Lung (tissue), 12 donors: Measurements from ENCODE around the gene PPT2. TPM values are rescaled to one million over a fixed set of nuclear protein-coding genes. Genes with fewer than 3 reads are reported as not detected.

Experiments
- ATAC-seq: fragments of 200-7000 bp; cut with Tn5 transposase; one replicate; pipeline ENCODE4 v1.9.1; 2020; ENCODE audit warnings: moderate number of reproducible peaks; ENCODE audit not compliant: insufficient read depth, low FRiP score
- DNase-seq, 3 donors: peaks; one replicate each; pipeline ENCODE4 v3.0.0-alpha.2; 2013 to 2017
- H3K27ac ChIP-seq, 2 donors: one replicate each; pipeline ENCODE4 v1.5.1; 2013; ENCODE audit warnings: mild to moderate bottlenecking in 2 of 2, moderate library complexity in 2 of 2, control low read depth in 1 of 2, inconsistent platforms in 1 of 2, low read depth in 1 of 2, low read length in 1 of 2
- H3K27me3 ChIP-seq, 3 donors: one replicate each; pipeline ENCODE4 v1.5.1; 2013; ENCODE audit warnings: low read length in 2 of 3; ENCODE audit not compliant: control insufficient read depth in 3 of 3, insufficient read depth in 3 of 3
- H3K36me3 ChIP-seq, 4 donors: one replicate each; pipeline ENCODE4 v1.5.1; 2013; ENCODE audit warnings: low read length in 4 of 4, mild to moderate bottlenecking in 1 of 4, moderate library complexity in 1 of 4; ENCODE audit not compliant: control insufficient read depth in 4 of 4, insufficient read depth in 4 of 4
- H3K4me1 ChIP-seq, 5 donors: one replicate each; pipeline ENCODE4 v1.5.1; 2013; ENCODE audit warnings: low read length in 5 of 5, mild to moderate bottlenecking in 2 of 5, moderate library complexity in 1 of 5; ENCODE audit not compliant: control insufficient read depth in 5 of 5, insufficient read depth in 5 of 5
- H3K4me3 ChIP-seq: one replicate; pipeline ENCODE4 v1.5.1; 2013; ENCODE audit warnings: mild to moderate bottlenecking, control low read depth, moderate library complexity
- H3K9ac ChIP-seq, 2 donors: one replicate each; pipeline ENCODE4 v1.5.1; 2013; ENCODE audit warnings: low read length in 2 of 2, control low read depth in 1 of 2; ENCODE audit not compliant: insufficient read depth in 1 of 2
- H3K9me3 ChIP-seq, 4 donors: one replicate each; pipeline ENCODE4 v1.5.1; 2013; ENCODE audit warnings: low read length in 3 of 4, mild to moderate bottlenecking in 1 of 4, moderate library complexity in 1 of 4; ENCODE audit not compliant: control insufficient read depth in 4 of 4, insufficient read depth in 3 of 4
- CTCF ChIP-seq: IDR thresholded peaks from 2 replicates; pipeline ENCODE4 v1.5.1; 2012; ENCODE audit warnings: mild to moderate bottlenecking; ENCODE audit errors: control extremely low read depth, extremely low read depth
- WGBS, 2 donors: extraction: QIAGEN DNeasy Blood & Tissue Kit; methylation state at CpG; one replicate each; pipeline ENCODE4 v1.1.7; 2013; 5-methylcytosine and 5-hydroxymethylcytosine counted together
- polyA plus RNA-seq, 2 donors: library from polyadenylated mRNA; stranded (reverse); fragments of 200-250 nt; gene quantifications; one replicate each; pipeline ENCODE4 v1.2.1, GENCODE V29; 2013
- total RNA-seq, 2 donors: library from RNA; depleted of rRNA in 1 of 2; stranded (reverse); fragments of >200 nt in 1 of 2; gene quantifications; one replicate each; pipeline ENCODE4 v1.2.1, GENCODE V29; 2014 to 2021
- donor health status: control.
- donor health status: control.
- donor health status: Bipolar disorder and iron deficiency.
- donor health status: healthy.
- donor health status: DM: yes; HTN: yes; CAD: no.

Gene PPT2
- total and polyA plus RNA-seq, 4 donors: 5.7 to 212 (median 11.1) TPM

- ATAC-seq (no peak), DNase-seq (no peak)
- WGBS, 2 donors: 45 to 46% methylated on average over 41 to 55 of the region's 55 CpGs
- Histone ChIP-seq H3K36me3 (peaks cover 0 to under 1% (median 0%) of the 10 kb centered on the region in 4 donors), H3K27ac (no peak overlapping the region), H3K4me3 (no peak overlapping the region), H3K9me3 (peaks cover 0 to 2% (median 0%) of the 10 kb centered on the region in 4 donors), H3K4me1 (peaks cover 2 to 32% (median 14%) of the 10 kb centered on the region in 5 donors), H3K27me3 (peaks cover 0 to 59% (median 42%) of the 10 kb centered on the region in 3 donors), H3K9ac (no peak overlapping the region)
- no peak for TF ChIP-seq CTCF
These were observed 3.7 kb upstream of the PPT2 start for GRCh38 chr6:32149932-32150870.

DNA sequence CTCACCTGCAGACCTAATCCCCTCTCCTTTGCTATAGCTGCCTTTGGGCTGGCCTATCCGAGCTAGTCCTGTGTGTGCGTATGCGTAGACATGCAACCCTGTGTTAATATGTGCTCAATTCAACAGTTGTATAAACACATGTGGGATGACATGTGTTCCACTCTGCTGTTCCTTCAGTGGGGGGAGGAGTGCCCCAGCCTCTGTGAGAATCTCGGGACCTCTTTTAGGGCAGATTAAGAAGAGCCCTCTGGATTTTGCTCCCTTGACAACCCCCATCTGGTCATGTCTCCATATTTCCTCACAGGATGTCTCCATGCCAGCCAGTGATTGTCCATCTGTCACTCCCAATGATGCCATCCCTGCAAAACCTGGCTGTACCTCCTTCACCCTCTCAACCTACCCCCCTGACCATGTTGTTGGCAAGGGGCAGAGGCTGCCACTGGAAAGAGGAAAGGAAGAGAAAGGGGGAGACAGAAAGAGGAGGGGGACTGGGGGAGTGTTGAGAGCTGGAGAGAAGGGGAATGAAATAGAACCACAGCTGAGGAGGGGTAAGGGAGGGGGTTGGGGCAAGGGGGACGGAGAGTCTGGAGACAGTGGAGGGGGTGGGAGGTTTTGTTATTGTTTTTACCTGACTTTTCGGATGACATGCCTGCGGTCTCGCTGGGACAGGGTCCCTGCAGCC lies 2.6 kb upstream of the PPT2 start:
- H3K36me3 ChIP-seq: peaks cover 0 to 7% (median 0%) of the 10 kb centered on the region in 4 donors
- peaks cover 0 to 56% (median 42%) of the 10 kb centered on the region in 3 donors for H3K27me3 ChIP-seq
- H3K9ac ChIP-seq: no peak overlapping the region
- peak in 1 of 3 donors; percentile 32 for DNase-seq
- no peak for ATAC-seq
- H3K27ac ChIP-seq: no peak overlapping the region
- peaks cover 2 to 37% (median 17%) of the 10 kb centered on the region in 5 donors for H3K4me1 ChIP-seq
- no peak for TF ChIP-seq CTCF
- peaks cover 0 to 2% (median 0%) of the 10 kb centered on the region in 4 donors for H3K9me3 ChIP-seq
- H3K4me3 ChIP-seq: no peak overlapping the region
- 39 to 40% methylated on average over 8 of the region's 8 CpGs for WGBS, 2 donors

- peak within 1 kb of the TSS in 1 of 2 donors; percentile 21 for H3K27ac ChIP-seq
- no peak for ATAC-seq
- 16 to 25% methylated on average over 13 to 19 of the region's 24 CpGs for WGBS, 2 donors
- DNase-seq: peak; percentile 30 to 44 (median 34)
- H3K9me3 ChIP-seq: peaks cover 0 to 2% (median 0%) of the 10 kb centered on the region in 4 donors
- peak within 1 kb of the TSS in 1 of 2 donors; percentile 79 for H3K9ac ChIP-seq
- H3K4me3 ChIP-seq: no peak within 1 kb of the TSS
- H3K4me1 ChIP-seq: peaks cover 2 to 37% (median 17%) of the 10 kb centered on the region in 5 donors
- H3K27me3 ChIP-seq: peaks cover 0 to 51% (median 38%) of the 10 kb centered on the region in 3 donors
- no peak for TF ChIP-seq CTCF
- H3K36me3 ChIP-seq: peaks cover 0 to 12% (median 0%) of the 10 kb centered on the region in 4 donors
These were observed 1.8 kb upstream of the PPT2 start, which contains the start of gene PRRT1 for GRCh38 chr6:32151863-32152768. Gene PRRT1, minus strand, starts transcription at chr6:32151939. Its CDS starts 112 bp downstream, at chr6:32151827.
